ENCODE measurements around the gene PLCB1. TPM values are rescaled to one million over a fixed set of nuclear protein-coding genes. Genes with fewer than 3 reads are reported as not detected.

PLCB1 gene
- total and polyA plus RNA-seq, 2 experiments from 2014 or later, result 14.9 to 20.7 TPM

GRCh38 chr20:8129211-8129976 lies 2.7 kb upstream of the PLCB1 start (continued):
- TF ChIP-seq ZNF462 (CRISPR knock-in tag; IDR thresholded peaks at IDR 0.05) (no peak), EZH2phosphoT487 (IDR thresholded peaks at IDR 0.05; ENCODE audit: unreplicated experiment) (no peak)

GRCh38 chr20:8130840-8131526 lies 1.1 kb upstream of the PLCB1 start:
- no peaks in the 10 kb centered on the region for H3K79me2 ChIP-seq (replicated peaks; ENCODE audit: insufficient read depth)
- ATAC-seq, result no peak
- H3F3A ChIP-seq (replicated peaks; ENCODE audit: low read depth), result no peaks in the 10 kb centered on the region
- DNase-seq (ENCODE audit: low spot score), result no peak
- H4K20me1 ChIP-seq (replicated peaks; ENCODE audit: insufficient read depth), result peaks cover 13% of the 10 kb centered on the region
- Mint-ChIP-seq H3K27ac (no peak overlapping the region), H3K27me3 (ENCODE audit: insufficient read depth, low read depth, poor library complexity) (peaks cover 20% of the 10 kb centered on the region), H3K4me3 (peak overlapping the region; percentile 85), H3K36me3 (ENCODE audit: low read depth) (no peaks in the 10 kb centered on the region), H3K9me3 (no peaks in the 10 kb centered on the region), H3K4me1 (peaks cover 23% of the 10 kb centered on the region)
- H3K9me2 ChIP-seq (ENCODE audit: insufficient read depth), result no peaks in the 10 kb centered on the region
- peak overlapping the region; percentile 55; the same call in 1 of the 2 replicates for H3K27ac ChIP-seq (ENCODE audit: low read depth)
- H3K4me1 ChIP-seq (ENCODE audit: insufficient read depth), result peaks cover 37% of the 10 kb centered on the region
- peak overlapping the region; percentile 97 for H3K4me2 ChIP-seq
- H3K4me3 ChIP-seq, result peak overlapping the region; percentile 83
- no peak for TF ChIP-seq EZH2phosphoT487 (IDR thresholded peaks at IDR 0.05; ENCODE audit: unreplicated experiment)
- TF ChIP-seq NANOG (IDR thresholded peaks at IDR 0.05; ENCODE audit: borderline replicate concordance), result no peak
- peaks cover 46% of the 10 kb centered on the region for H3K27me3 ChIP-seq (ENCODE audit: insufficient read depth)
- H3K36me3 ChIP-seq (ENCODE audit: insufficient read depth), result no peaks in the 10 kb centered on the region
- peak overlapping the region; percentile 99 for H2AFZ ChIP-seq
